ENCODE measurements around the gene DCTD.

Gene DCTD

DNA sequence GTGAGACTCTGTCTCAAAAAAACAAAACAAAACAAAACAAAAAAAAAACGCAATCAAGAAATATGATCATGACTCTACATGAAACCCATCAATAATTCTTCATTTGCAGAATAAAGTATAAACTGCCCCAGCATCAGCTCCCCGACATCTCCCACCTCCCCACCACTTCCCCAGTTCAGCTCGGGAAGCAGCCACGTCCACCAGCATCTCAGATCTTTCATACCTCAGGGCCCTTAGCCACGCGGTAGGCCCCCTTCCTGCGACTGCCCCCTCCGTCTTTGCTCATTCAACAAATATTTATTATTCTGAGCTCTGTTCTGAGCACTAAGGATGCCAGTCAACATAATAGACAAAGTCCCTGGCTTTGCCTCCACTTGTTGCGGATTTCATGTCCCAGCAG, 45.6 kb downstream of the DCTD start:
- TF ChIP-seq ZBTB20 (tag by site-specific recombination; IDR thresholded peaks at IDR 0.05) (no peak), KLF7 (tag by site-specific recombination; IDR thresholded peaks at IDR 0.05; ENCODE audit: borderline replicate concordance) (no peak), ZEB2 (tag by site-specific recombination; IDR thresholded peaks at IDR 0.05) (no peak), ZNF112 (tag by site-specific recombination; IDR thresholded peaks at IDR 0.05) (no peak), ZNF530 (tag by site-specific recombination; IDR thresholded peaks at IDR 0.05; ENCODE audit: low read depth) (no peak), KLF16 (tag by site-specific recombination; IDR thresholded peaks at IDR 0.05) (no peak)
- TF ChIP-seq, protein P1, sequence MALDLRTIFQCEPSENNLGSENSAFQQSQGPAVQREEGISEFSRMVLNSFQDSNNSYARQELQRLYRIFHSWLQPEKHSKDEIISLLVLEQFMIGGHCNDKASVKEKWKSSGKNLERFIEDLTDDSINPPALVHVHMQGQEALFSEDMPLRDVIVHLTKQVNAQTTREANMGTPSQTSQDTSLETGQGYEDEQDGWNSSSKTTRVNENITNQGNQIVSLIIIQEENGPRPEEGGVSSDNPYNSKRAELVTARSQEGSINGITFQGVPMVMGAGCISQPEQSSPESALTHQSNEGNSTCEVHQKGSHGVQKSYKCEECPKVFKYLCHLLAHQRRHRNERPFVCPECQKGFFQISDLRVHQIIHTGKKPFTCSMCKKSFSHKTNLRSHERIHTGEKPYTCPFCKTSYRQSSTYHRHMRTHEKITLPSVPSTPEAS (tag by site-specific recombination; IDR thresholded peaks at IDR 0.05) = no peak
- H3K4me1 ChIP-seq (ENCODE audit: control insufficient read depth, insufficient read depth, low read length) = no peaks in the 10 kb centered on the region
- H3K36me3 ChIP-seq (ENCODE audit: control insufficient read depth in 2 of 2, insufficient read depth in 1 of 2, low read length in 2 of 2) = peaks cover 0 to 2% of the 10 kb centered on the region in 2 experiments; a peak in 1 of 3 replicates
- H3K9me3 ChIP-seq (ENCODE audit: control insufficient read depth, insufficient read depth, low read depth, low read length) = no peaks in the 10 kb centered on the region
- POLR2A ChIA-PET = no interaction called here
- H3K27ac ChIP-seq (ENCODE audit: extremely low read depth, low read depth, low read length) = no peak overlapping the region
- CTCF ChIA-PET = no interaction called here
- no peak overlapping the region for H3K4me3 ChIP-seq (ENCODE audit: low read depth, low read length)

DNA sequence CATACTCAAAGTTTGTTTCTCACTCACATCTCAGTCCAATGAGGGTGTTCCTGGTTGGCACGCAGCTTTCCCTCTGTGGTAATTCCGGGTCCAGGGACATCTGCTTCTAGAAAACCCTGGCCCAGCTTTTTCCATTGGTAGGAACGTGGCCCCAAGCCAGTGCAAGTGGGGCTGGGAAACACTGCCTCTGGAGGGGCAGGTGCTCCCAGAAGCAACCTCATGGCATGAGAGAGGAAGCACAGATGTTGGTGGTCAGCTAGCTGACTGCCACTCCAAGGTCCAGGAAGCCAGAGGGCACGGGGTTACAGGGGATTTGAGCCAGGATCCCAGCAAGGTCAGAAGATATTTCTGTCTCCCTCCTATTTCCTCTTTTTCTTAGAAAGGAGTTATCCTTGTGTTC, 47.5 kb downstream of the DCTD start:
- H3K9me3 ChIP-seq (ENCODE audit: control insufficient read depth, insufficient read depth, low read depth, low read length) = no peaks in the 10 kb centered on the region
- no peak overlapping the region for H3K4me3 ChIP-seq (ENCODE audit: low read depth, low read length)
- H3K4me1 ChIP-seq (ENCODE audit: control insufficient read depth, insufficient read depth, low read length) = peaks cover 4% of the 10 kb centered on the region; the same call in 1 of the 2 replicates
- ChIA-PET CTCF (no interaction called here), POLR2A (no interaction called here)
- H3K27ac ChIP-seq (ENCODE audit: extremely low read depth, low read depth, low read length) = no peak overlapping the region
- TF ChIP-seq TCF7L2 (IDR thresholded peaks at IDR 0.05; ENCODE audit: borderline replicate concordance, low read depth, low read length) (no peak), ZNF174 (tag by site-specific recombination; IDR thresholded peaks at IDR 0.05) (no peak), ZFP69B (tag by site-specific recombination; IDR thresholded peaks at IDR 0.05) (no peak), SP7 (tag by site-specific recombination; IDR thresholded peaks at IDR 0.05) (no peak), ZNF302 (tag by site-specific recombination; IDR thresholded peaks at IDR 0.05; ENCODE audit: low read depth) (no peak), KLF1 (tag by site-specific recombination; IDR thresholded peaks at IDR 0.05) (no peak), ZSCAN16 (tag by site-specific recombination; IDR thresholded peaks at IDR 0.05) (no peak), ZNF324 (tag by site-specific recombination; IDR thresholded peaks at IDR 0.05) (no peak), ZNF114 (tag by site-specific recombination; IDR thresholded peaks at IDR 0.05) (no peak), ZNF10 (tag by site-specific recombination; IDR thresholded peaks at IDR 0.05) (no peak), ZNF37A (tag by site-specific recombination; IDR thresholded peaks at IDR 0.05) (no peak), ZNF664 (tag by site-specific recombination; IDR thresholded peaks at IDR 0.05) (no peak), FEZF1 (tag by site-specific recombination; IDR thresholded peaks at IDR 0.05) (no peak), ZNF624 (tag by site-specific recombination; IDR thresholded peaks at IDR 0.05) (no peak)
- TF ChIP-seq, protein P2, sequence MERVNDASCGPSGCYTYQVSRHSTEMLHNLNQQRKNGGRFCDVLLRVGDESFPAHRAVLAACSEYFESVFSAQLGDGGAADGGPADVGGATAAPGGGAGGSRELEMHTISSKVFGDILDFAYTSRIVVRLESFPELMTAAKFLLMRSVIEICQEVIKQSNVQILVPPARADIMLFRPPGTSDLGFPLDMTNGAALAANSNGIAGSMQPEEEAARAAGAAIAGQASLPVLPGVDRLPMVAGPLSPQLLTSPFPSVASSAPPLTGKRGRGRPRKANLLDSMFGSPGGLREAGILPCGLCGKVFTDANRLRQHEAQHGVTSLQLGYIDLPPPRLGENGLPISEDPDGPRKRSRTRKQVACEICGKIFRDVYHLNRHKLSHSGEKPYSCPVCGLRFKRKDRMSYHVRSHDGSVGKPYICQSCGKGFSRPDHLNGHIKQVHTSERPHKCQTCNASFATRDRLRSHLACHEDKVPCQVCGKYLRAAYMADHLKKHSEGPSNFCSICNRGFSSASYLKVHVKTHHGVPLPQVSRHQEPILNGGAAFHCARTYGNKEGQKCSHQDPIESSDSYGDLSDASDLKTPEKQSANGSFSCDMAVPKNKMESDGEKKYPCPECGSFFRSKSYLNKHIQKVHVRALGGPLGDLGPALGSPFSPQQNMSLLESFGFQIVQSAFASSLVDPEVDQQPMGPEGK (tag by site-specific recombination; IDR thresholded peaks at IDR 0.05) = no peak
- TF ChIP-seq, protein P3, sequence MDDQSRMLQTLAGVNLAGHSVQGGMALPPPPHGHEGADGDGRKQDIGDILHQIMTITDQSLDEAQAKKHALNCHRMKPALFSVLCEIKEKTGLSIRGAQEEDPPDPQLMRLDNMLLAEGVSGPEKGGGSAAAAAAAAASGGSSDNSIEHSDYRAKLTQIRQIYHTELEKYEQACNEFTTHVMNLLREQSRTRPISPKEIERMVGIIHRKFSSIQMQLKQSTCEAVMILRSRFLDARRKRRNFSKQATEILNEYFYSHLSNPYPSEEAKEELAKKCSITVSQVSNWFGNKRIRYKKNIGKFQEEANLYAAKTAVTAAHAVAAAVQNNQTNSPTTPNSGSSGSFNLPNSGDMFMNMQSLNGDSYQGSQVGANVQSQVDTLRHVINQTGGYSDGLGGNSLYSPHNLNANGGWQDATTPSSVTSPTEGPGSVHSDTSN (CRISPR knock-in tag; IDR thresholded peaks at IDR 0.05) = no peak
- TF ChIP-seq, protein P4, sequence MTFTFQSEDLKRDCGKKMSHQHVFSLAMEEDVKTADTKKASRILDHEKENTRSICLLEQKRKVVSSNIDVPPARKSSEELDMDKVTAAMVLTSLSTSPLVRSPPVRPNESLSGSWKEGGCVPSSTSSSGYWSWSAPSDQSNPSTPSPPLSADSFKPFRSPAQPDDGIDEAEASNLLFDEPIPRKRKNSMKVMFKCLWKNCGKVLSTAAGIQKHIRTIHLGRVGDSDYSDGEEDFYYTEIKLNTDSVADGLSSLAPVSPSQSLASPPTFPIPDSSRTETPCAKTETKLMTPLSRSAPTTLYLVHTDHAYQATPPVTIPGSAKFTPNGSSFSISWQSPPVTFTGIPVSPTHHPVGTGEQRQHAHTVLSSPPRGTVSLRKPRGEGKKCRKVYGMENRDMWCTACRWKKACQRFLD (tag by site-specific recombination; IDR thresholded peaks at IDR 0.05) = no peak
- TF ChIP-seq, protein P5, sequence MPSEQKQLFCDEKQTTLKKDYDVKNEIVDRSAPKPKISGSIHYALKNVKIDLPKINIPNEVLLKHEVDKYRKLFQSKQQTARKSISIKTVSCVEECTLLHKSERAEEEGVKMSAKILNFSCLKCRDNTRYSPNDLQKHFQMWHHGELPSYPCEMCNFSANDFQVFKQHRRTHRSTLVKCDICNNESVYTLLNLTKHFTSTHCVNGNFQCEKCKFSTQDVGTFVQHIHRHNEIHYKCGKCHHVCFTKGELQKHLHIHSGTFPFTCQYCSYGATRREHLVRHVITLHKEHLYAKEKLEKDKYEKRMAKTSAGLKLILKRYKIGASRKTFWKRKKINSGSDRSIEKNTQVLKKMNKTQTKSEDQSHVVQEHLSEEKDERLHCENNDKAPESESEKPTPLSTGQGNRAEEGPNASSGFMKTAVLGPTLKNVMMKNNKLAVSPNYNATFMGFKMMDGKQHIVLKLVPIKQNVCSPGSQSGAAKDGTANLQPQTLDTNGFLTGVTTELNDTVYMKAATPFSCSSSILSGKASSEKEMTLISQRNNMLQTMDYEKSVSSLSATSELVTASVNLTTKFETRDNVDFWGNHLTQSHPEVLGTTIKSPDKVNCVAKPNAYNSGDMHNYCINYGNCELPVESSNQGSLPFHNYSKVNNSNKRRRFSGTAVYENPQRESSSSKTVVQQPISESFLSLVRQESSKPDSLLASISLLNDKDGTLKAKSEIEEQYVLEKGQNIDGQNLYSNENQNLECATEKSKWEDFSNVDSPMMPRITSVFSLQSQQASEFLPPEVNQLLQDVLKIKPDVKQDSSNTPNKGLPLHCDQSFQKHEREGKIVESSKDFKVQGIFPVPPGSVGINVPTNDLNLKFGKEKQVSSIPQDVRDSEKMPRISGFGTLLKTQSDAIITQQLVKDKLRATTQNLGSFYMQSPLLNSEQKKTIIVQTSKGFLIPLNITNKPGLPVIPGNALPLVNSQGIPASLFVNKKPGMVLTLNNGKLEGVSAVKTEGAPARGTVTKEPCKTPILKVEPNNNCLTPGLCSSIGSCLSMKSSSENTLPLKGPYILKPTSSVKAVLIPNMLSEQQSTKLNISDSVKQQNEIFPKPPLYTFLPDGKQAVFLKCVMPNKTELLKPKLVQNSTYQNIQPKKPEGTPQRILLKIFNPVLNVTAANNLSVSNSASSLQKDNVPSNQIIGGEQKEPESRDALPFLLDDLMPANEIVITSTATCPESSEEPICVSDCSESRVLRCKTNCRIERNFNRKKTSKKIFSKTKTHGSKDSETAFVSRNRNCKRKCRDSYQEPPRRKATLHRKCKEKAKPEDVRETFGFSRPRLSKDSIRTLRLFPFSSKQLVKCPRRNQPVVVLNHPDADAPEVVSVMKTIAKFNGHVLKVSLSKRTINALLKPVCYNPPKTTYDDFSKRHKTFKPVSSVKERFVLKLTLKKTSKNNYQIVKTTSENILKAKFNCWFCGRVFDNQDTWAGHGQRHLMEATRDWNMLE (tag by site-specific recombination; conservative IDR thresholded peaks at IDR 0.05; ENCODE audit: low read depth) = no peak
- peaks cover 0 to 2% of the 10 kb centered on the region in 2 experiments; a peak in 1 of 3 replicates for H3K36me3 ChIP-seq (ENCODE audit: control insufficient read depth in 2 of 2, insufficient read depth in 1 of 2, low read length in 2 of 2)
